GM21447 (cell line): ENCODE measurements around the gene VWA2.
A peak's percentile ranks its signal among the peaks of the same experiment; 100 is the strongest.

ENCODE experiments used
- ATAC-seq: cut with Tn5 transposase; IDR thresholded peaks from one replicate; pipeline ENCODE4 v1.9.1; 2021; ENCODE audit not compliant: unreplicated experiment

VWA2 gene

GRCh38 chr10:114293075-114293474 is 54.0 kb downstream of the VWA2 start:
- no peak for ATAC-seq

DNA sequence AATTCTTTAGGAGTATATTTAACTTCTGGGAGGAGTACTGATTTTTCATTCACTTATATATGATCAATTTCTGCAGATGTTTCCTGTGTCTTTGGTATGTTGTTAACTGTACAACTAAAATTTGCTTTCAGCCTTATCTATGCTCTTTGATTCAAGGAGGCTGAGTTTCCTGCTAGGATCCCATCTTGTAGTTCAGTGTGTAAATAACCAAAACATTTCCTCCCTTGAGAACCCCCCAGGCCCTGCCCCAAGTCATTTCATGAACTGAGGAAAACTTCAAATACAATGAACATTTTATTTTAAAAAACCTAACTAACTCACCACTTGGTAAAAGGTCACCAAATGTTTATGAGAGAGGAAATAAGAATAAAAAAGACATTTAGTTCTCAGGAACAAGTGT is 55.5 kb downstream of the VWA2 start:
- ATAC-seq = no peak

DNA sequence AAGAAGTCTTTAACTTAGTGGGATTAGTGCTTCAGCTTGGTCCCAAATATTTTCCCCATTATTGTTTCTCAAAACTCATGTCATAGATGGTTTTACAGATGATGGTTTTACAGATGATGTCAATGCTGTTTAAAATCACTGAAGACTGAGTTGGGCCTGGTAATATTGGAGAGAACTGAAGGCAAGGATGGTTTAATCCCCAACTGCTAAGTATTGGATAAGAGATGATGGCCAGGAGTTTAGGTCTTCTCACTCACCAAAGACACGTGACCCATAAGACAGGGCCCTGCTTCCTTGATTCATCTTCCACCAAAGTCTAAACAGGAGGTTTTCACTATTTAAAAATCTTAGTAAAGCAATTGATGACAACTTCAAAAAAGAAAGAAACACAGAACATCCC is 56.3 kb downstream of the VWA2 start:
- ATAC-seq = no peak

- no peak for ATAC-seq
Observed at GRCh38 chr10:114297136-114297705, 58.2 kb downstream of the VWA2 start.

DNA sequence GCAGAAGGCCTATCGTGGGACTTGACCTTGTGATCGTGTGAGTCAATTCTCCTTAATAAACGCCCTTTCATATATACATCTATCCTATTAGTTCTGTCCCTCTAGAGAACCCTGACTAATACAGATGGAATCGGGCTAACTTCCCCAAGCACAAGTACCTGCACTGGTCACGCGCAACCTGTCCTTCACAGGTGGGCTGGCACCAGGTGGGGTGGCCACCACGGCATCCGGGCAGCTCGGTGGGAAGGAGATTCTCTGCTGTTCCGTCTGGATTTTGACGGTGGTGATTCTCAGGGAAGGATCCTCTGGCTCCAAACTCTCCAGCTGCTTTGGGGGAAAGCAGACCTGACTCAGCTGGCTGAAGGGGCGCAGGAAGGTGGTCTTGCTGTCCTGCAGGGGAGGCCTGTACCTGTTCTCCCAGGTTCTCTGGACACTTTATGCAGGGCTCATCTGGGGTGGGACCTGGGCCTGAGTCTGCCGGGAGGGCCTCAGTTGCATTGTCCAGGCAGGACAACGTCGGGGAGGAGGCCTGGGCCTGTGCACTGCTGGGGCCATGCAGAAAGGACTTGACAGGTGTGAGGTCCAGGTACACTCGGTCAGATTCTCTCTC is 61.1 kb downstream of the VWA2 start:
- no peak for ATAC-seq

- ATAC-seq = no peak
Observed at GRCh38 chr10:114301177-114301576, 62.1 kb downstream of the VWA2 start.

DNA sequence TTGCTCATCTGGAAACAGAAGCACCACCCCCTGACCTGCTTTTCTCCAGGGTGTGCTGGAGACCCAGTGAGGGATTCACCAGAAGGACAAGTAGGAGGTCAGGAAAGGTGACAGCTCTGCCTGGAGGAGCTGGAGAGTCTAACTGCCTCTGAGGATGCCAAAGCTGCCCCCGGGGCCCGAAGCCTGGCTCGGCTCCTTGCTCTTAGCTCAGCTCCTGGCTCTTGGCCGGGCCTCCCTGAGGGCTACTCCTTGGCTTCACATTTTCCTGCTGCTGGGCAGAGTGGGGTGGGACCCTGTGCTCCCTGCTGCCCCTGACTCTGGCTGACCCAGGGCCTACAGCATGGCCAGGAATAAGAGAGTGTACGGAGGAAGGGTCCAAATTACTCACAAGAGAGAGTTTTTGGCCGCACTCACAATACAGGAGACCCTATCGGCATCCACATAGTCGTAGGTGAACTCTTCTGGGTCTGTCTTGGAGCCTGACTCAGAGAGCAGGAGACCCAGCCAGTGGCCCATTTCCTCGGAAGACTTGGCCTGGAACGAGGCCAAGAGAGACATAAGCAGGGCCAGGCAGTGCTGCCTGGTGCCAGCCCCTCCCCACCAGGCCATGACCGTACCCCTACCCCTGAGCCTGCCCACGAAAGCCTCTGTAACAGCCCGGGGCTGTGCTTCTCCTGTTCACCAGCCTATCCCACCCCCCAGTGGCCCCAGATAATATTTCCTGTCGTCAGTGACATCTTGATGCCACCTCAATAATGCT is 63.1 kb downstream of the VWA2 start:
- ATAC-seq = no peak

DNA sequence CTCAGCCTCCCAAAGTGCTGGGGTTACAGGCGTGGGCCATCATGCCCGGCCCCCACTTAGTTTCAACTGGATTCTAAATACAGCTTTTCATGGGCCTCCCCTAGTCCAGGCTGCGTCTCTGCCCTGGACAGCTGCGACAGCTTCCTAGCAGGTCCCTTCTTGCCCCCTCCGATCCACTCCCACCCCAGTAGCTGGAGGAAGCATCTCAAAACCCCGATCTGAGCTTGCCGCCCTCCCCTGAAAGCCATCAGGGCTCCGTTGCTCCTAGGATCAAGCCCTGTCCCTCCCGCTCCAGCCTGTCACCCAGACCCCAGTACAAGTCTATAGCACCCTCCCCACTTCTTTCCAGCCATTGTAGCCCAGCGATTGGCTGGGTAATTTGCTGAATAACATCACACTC is 64.5 kb downstream of the VWA2 start:
- ATAC-seq = no peak

DNA sequence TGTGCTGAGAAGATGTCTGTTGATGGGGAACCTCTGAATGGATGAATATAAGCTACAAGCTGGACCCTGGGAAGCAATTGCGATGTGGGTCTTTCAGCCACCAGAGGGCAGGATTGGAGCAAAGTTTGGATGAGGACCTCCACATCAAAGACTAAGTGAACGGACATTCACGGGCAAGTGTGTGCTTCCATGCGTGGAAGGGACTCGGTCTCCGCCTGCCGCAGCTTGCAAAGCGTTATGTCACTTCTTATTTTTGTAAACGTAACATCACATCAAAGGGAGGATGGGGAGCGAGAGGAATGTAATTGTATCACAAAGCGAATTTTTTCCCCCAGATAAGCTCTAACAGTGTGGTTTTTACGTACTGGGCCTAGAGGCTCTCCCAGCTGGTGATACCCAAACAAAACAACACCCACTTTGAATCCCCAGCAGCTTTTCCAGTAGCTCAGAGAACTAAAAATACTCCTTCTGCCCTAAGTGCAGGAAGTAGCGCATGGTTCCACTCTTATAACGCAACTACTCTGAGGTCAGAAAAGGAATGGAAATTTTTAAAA is 65.0 kb downstream of the VWA2 start:
- peak; percentile 81 for ATAC-seq

GRCh38 chr10:114304571-114305421 is 65.7 kb downstream of the VWA2 start:
- peak; percentile 67 for ATAC-seq

DNA sequence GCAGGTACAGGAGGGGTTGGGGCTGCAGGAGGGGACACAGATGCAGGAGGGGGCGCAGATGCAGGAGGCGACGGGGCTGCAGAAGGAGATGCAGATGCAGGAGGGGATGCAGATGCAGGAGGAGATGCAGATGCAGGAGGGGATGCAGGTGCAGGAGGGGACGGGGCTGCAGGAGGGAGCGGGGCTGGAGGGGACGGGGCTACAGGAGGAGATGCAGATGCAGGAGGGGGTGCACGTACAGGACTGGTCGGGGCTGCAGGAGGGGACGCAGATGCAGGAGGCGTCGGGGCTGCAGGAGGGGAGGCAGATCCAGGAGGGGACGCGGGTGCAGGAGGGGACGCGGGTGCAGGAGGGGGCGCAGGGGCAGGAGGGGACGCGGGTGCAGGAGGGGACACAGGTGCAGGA is 66.5 kb downstream of the VWA2 start:
- ATAC-seq = no peak

GRCh38 chr10:114306116-114306973 is 67.3 kb downstream of the VWA2 start:
- no peak for ATAC-seq

DNA sequence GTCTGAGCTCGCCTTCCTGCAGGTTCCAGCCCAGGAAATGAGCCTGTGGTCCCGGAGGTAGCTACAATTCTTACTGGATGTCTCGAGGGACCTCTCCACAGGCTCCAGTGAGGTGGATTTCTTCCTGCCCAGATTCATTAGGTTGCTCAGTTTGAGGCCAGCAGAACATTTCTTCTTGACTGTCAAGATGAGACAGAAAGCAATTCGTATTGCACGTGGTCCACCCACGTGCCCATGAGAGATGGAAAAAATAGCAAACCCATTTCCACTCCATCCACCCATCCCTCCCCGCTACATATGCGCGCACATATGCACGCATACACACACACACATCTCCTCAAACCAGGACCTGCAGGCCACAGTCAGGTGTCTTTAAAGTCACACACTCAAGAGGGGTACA is 68.7 kb downstream of the VWA2 start:
- no peak for ATAC-seq

DNA sequence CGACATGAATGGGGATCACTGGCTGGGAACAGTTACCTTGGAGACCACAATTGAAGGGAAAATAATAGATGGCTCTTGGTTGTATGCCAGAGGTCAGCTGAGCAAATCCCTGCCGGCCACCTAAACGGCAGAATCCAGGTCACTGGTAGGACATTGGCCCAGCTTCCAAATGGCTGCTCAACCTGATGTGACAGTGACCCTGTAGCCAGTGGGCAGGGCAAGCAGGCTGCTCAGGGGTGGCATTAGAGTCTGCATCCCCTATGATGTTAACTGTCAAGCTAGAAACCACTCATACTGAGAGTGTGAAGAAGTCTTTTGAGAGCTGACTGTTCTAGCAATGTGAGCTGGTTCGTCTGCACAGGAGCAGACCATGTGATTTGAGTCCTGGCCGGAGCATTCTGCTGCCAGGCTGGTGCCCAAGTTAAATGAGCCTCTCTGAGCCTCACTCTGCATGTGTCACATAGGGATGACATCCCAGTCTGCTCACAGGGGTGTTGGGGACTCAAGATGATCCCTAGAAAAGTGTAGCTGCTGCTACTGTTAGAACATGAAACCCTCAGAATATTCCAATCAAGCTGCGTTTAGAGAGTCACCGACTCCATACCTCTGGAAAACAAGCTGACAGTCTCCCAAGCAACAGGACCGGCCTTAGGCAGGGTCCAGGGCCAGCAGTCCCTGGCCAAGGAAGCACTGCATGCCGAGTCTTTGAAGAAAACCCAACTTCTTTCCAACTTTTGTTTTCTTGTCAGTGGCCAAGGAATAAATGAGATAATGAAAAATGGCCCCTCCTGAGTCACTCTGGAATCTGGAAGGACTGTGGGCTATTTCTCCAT is 69.7 kb downstream of the VWA2 start:
- ATAC-seq = no peak

GRCh38 chr10:114309364-114309651 is 70.3 kb downstream of the VWA2 start:
- ATAC-seq = no peak

DNA sequence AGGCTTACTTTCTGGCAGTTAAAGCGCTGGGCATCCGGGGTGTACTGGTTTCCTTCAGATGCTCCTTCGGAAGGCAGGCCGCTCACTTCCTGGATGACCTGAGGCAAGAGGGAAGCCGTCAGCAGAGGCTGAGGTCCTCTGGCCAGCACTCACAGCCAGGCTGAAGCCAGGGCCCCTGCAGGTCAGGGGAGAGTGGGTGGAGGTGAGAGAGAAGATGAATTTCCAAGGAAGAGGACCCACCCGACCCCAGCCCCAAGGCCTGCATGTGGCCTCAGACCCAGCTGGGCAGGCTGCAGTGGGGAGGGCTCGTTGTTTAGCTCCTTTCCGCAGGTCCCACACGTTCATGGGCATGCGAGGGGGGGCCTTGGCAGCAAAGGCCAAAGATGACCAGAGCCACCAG is 71.3 kb downstream of the VWA2 start:
- ATAC-seq = no peak

DNA sequence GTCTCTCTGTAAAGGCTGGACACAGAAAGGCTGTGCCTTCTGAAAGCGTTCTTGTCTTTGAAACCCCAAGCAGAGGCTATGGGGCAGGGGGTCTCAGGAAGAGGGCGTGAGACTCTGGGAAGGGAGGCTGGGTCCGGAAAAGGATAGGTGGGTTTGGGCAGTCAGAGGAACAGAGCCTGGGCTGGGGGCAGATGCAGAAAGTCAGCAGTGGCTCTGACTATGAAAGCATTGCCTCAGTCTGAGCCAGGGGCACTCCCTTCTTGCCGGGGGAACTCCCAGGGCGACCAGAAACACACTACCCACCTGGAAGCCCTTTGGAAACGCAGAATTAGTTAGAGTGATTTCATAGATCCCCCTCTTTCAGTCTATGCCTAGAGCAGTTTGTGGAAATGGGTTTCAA is 72.0 kb downstream of the VWA2 start:
- ATAC-seq = no peak

DNA sequence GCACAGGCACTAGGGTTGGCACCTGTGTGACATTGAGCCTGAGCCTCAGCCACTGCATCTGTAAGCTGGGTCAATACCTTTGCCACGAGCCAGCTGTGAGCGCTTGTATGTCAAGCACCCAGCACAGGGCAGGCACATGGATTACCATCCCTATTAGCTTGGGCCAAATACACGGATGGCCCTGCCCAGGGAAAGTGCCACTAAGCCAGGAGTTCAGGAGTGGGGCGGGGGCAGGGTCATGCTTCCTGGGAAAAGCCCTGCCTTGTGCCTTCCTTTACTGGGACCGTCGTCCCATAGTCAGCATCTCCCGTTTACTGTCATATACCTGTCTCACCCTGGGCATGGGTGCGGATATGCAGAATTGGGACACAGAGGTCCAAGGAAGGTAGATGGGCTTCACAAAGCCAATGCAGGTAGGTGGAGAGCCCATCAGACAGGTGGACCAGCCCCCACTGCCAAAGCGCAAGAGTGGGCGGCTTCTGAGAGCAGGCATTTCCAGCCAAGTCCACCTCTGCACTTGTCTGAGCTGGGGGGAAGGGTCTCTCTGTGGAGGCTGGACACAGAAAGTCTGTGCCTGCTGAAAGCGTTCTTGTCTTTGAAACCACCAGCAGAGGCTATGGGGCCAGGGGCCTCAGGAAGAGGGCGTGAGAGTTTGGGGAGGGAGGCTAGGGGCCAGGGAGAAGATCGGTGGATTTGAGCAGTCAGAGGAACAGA is 72.6 kb downstream of the VWA2 start:
- ATAC-seq = no peak

DNA sequence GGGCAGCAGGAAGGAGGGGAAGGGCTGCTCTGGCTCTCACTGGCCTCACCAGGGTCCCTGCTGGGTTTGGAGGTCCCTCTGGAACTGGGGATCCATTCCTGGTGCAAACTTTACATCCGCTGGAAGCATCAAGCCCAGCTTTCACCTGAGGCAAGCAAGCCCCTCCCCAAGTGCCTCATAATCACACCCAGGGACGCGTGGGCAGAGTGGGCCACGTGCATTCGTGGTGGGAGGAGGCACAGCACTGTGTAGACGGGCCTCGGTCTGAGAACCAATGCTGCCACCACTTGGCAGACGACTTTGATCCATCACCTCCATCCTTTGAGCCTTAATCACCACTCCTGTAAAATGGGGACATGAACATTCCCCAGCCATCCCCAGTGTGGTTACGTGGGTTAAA is 74.1 kb downstream of the VWA2 start:
- no peak for ATAC-seq
